HG02763 (cell line): ENCODE measurements around the gene SRSF12.

Source experiments
- ATAC-seq: cut with Tn5 transposase; IDR thresholded peaks from one replicate; pipeline ENCODE4 v1.9.1; 2021; ENCODE audit warnings: mild to moderate bottlenecking, moderate library complexity; ENCODE audit not compliant: unreplicated experiment

Gene SRSF12

GRCh38 chr6:89117211-89118108 lies at the start of gene SRSF12:
Gene SRSF12, minus strand, starts transcription at chr6:89118071. Its CDS starts 184 bp downstream, at chr6:89117887.
- ATAC-seq: peak; percentile 70

- ATAC-seq: no peak
These were observed 44.1 kb upstream of the SRSF12 start for GRCh38 chr6:89162047-89162371.

DNA sequence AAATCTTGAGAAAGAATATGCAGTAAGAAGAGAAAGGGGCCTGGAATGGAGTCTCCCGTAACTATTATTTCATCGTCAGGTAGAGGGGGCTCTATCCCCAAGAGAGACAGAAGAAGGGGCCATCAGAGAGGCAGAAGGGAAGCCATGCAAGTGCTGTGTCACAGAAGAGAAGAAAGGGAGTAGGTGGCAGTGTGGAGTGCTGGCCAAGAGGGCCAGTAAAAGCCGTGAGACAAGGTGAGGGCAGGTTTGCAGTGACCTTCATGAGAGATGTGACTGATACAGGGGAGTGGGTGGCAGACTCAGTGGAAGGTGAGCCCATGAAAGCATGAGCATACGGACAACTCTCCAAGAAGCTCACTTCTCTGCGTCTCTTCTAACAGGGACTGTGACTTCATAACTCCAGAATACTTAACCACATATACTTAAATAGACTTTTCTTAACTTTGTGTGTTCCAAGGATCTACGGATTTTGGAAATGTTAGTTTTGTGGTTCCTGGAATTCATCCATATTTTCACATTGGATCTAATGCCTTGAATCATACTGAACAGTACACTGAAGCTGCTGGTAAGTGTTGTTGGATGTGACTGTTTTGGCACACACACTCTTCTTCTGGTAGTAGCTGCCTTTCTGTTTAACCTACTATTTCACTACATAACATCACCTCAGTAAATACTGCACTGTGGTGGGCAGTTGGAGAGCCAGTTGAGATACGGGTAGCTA lies 43.6 kb upstream of the SRSF12 start:
- ATAC-seq: no peak

DNA sequence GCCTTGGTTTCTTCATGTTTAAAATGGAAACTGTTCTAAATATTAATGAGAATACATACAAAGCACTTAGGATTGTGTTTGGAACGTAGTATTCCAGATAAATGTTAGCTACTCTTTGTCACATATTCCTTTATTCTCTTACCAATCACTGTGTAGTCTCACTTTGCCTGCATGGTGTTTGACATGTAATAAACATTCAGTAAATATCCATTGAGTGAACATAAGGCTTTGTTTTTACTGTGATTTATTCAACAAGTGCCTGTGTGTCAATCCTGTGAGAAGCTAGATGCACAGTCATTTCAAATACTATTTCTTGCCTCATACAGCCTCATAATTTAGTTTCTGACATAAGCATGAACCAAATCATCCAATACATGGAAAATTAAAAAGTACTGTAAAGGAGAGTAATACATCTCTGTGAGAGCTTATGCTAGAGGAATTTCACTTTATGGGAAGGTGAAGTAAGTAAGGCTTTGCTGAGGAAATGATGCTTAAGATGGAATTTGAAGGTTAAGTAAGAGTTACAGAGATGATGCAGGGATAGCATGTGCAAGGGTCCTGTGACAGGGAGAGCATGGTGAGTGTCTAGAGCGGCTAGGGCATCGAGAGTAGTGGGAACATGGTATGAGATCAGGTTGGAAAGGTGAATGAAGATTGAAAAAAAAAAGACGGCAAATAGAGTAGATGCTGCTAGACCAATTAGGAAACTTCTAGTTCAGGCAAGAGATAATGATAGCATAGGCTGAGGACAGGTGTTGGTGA lies 42.6 kb upstream of the SRSF12 start:
- no peak for ATAC-seq

DNA sequence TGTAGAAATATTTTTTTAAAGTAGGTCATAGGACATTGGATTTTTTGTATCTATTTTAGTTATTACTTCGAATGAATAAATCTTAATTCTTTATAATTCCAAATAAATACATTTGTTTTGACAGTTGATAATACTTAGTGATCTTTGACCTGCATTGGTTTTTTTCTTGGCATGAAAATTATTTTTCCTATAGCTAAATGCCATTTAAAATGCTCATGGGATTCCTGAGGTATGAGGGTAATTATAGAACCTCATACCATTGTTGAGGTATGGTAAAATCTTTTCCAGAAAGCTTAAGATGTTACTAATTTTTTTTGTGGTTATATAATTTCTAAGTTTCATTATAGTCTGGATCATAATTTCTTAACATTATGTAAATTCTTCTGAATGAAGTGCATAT lies 36.3 kb upstream of the SRSF12 start:
- no peak for ATAC-seq

GRCh38 chr6:89148016-89148750 lies 30.3 kb upstream of the SRSF12 start:
- no peak for ATAC-seq

GRCh38 chr6:89146718-89147700 lies 29.1 kb upstream of the SRSF12 start:
- no peak for ATAC-seq

GRCh38 chr6:89145956-89146717 lies 28.3 kb upstream of the SRSF12 start, which contains the start of gene PM20D2:
Gene PM20D2, plus strand, starts transcription at chr6:89146055. Its CDS starts 90 bp downstream, at chr6:89146145.
- peak; percentile 60 for ATAC-seq

GRCh38 chr6:89145091-89145955 lies 27.5 kb upstream of the SRSF12 start:
- ATAC-seq: peak; percentile 54

GRCh38 chr6:89144354-89144906 lies 26.6 kb upstream of the SRSF12 start:
- peak; percentile 54 for ATAC-seq

GRCh38 chr6:89140347-89141156 lies 22.7 kb upstream of the SRSF12 start:
- ATAC-seq: no peak

DNA sequence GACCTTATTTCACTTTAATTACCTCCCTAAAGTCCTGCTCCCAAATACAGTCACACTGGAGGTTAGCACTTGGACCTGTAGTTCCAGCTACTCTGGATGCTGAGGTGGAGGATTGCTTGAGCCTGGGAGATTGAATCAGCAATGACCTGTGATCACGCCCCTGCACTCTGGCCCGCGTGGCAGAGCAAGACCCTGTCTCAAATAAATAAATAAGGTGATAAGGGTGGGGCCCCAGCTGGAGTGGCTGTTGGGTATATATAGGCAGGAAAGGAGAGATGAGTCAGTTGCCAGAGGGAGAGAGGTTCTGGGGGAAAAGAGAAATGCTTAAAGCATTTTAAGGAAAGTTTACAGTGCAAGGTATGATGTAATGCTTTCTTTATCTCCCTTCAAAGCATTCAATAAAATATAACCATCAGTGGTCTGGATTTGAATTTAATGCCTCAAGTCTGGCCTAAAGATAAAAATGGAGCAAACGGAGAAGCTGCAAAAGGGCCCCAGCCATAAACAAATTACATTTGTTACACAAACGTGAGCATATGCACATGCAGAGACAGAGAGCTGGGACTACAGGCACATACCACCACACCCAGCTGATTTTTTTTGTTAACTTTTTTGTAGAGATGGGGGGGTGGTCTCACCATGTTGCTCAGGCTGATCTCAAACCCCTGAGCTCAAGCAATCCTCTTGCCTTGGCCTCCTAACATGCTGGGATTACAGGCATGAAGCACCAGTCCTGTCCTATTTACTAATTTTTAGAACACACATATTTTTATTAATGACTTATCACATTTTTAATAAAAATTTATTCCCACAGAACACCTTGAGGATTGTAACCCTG lies 21.9 kb upstream of the SRSF12 start:
- no peak for ATAC-seq

- ATAC-seq: no peak
These were observed 20.3 kb upstream of the SRSF12 start for GRCh38 chr6:89138173-89138572.

- ATAC-seq: no peak
These were observed 16.9 kb upstream of the SRSF12 start for GRCh38 chr6:89134723-89135122.

GRCh38 chr6:89133981-89134380 lies 16.1 kb upstream of the SRSF12 start:
- no peak for ATAC-seq

GRCh38 chr6:89132057-89132456 lies 14.2 kb upstream of the SRSF12 start:
- no peak for ATAC-seq
